H9 (cell line): ENCODE measurements around the gene GLRX3. TPM values are rescaled to one million over a fixed set of nuclear protein-coding genes. Genes with fewer than 3 reads are reported as not detected.

Source experiments
- DNase-seq: peaks from one replicate; pipeline ENCODE4 v3.0.0-alpha.2; 2017
- H2AFZ ChIP-seq: one replicate; pipeline ENCODE4 v1.6.1; 2013; ENCODE audit warnings: mild to moderate bottlenecking, low read length, control low read depth, moderate library complexity
- H2AK5ac ChIP-seq: 2 replicates; pipeline ENCODE4 v1.6.1; 2013; ENCODE audit warnings: low read length, control low read depth, mixed read lengths; ENCODE audit not compliant: insufficient read length
- H2BK120ac ChIP-seq: one replicate; pipeline ENCODE4 v1.6.1; 2013; ENCODE audit warnings: low read depth, mild to moderate bottlenecking, low read length, control low read depth, inconsistent platforms; ENCODE audit not compliant: poor library complexity, severe bottlenecking
- H2BK12ac ChIP-seq: 2 replicates; pipeline ENCODE4 v1.6.1; 2013; ENCODE audit warnings: low read length, control low read depth, mixed read lengths, low read depth; ENCODE audit not compliant: insufficient read length
- H2BK15ac ChIP-seq: 2 replicates; pipeline ENCODE4 v1.6.1; 2013; ENCODE audit warnings: low read depth, low read length, control low read depth
- H2BK20ac ChIP-seq: one replicate; pipeline ENCODE4 v1.6.1; 2013; ENCODE audit warnings: low read depth, mild to moderate bottlenecking, low read length, control low read depth, inconsistent platforms; ENCODE audit not compliant: poor library complexity, severe bottlenecking
- H2BK5ac ChIP-seq: 2 replicates; pipeline ENCODE4 v1.6.1; 2013; ENCODE audit warnings: low read length, control low read depth, mixed read lengths; ENCODE audit not compliant: insufficient read length
- H3K14ac ChIP-seq: 2 replicates; pipeline ENCODE4 v1.6.1; 2013; ENCODE audit warnings: low read length, control low read depth; ENCODE audit not compliant: insufficient read depth
- H3K18ac ChIP-seq: 2 replicates; pipeline ENCODE4 v1.6.1; 2013; ENCODE audit warnings: low read depth, mild to moderate bottlenecking, mixed read lengths, low read length, control low read depth; ENCODE audit not compliant: insufficient read length
- H3K23ac ChIP-seq: 2 replicates; pipeline ENCODE4 v1.6.1; 2013; ENCODE audit warnings: low read length, control low read depth, mixed read lengths, low read depth; ENCODE audit not compliant: insufficient read length
- H3K23me2 ChIP-seq: 2 replicates; pipeline ENCODE4 v1.6.1; 2013; ENCODE audit warnings: low read depth, mild to moderate bottlenecking, mixed read lengths, low read length, control low read depth; ENCODE audit not compliant: insufficient read length, poor library complexity, severe bottlenecking
- H3K27ac ChIP-seq: 2 replicates; pipeline ENCODE4 v1.5.1; 2013; ENCODE audit warnings: low read length, control low read depth, mixed read lengths, low read depth; ENCODE audit not compliant: insufficient read length
- H3K27me3 ChIP-seq: 2 replicates; pipeline ENCODE4 v1.6.1; 2013; ENCODE audit warnings: low read length, control low read depth, inconsistent platforms; ENCODE audit not compliant: insufficient read depth
- H3K4ac ChIP-seq: 2 replicates; pipeline ENCODE4 v1.6.1; 2013; ENCODE audit warnings: low read depth, mild to moderate bottlenecking, control low read depth, inconsistent platforms, low read length, moderate library complexity
- H3K4me1 ChIP-seq: 2 replicates; pipeline ENCODE4 v1.6.1; 2013; ENCODE audit warnings: low read length, control low read depth, inconsistent platforms; ENCODE audit not compliant: insufficient read depth
- H3K4me2 ChIP-seq: 2 replicates; pipeline ENCODE4 v1.6.1; 2013; ENCODE audit warnings: low read length, control low read depth, mixed read lengths; ENCODE audit not compliant: insufficient read length, insufficient read depth
- H3K56ac ChIP-seq: 2 replicates; pipeline ENCODE4 v1.6.1; 2013; ENCODE audit warnings: low read depth, mild to moderate bottlenecking, mixed read lengths, low read length, control low read depth; ENCODE audit not compliant: insufficient read length
- H3K79me1 ChIP-seq: 2 replicates; pipeline ENCODE4 v1.6.1; 2013; ENCODE audit warnings: low read depth, mild to moderate bottlenecking, moderate library complexity, low read length, control low read depth, inconsistent platforms; ENCODE audit not compliant: insufficient read depth, poor library complexity, severe bottlenecking
- H3K79me2 ChIP-seq: 2 replicates; pipeline ENCODE4 v1.6.1; 2013; ENCODE audit warnings: low read length, control low read depth, inconsistent platforms; ENCODE audit not compliant: insufficient read depth
- H3K9ac ChIP-seq: 2 replicates; pipeline ENCODE4 v1.6.1; 2013; ENCODE audit warnings: low read length, control low read depth, mixed read lengths; ENCODE audit not compliant: insufficient read length; ENCODE audit errors: extremely low read depth
- H3K9me3 ChIP-seq: one replicate; pipeline ENCODE4 v1.6.1; 2013; ENCODE audit warnings: low read depth, low read length, inconsistent platforms; ENCODE audit not compliant: control insufficient read depth
- H3T11ph ChIP-seq: one replicate; pipeline ENCODE4 v1.6.1; 2013; ENCODE audit warnings: mild to moderate bottlenecking, low read length, control low read depth, inconsistent platforms
- H4K20me1 ChIP-seq: one replicate; pipeline ENCODE4 v1.6.1; 2013; ENCODE audit not compliant: control insufficient read depth, insufficient read length, insufficient read depth
- H4K5ac ChIP-seq: 2 replicates; pipeline ENCODE4 v1.6.1; 2013; ENCODE audit warnings: low read depth, mild to moderate bottlenecking, mixed read lengths, low read length, control low read depth; ENCODE audit not compliant: insufficient read length
- H4K8ac ChIP-seq: replicated peaks from 2 replicates; pipeline ENCODE4 v1.6.1; 2013; ENCODE audit warnings: low read length, control low read depth, mixed read lengths, low read depth; ENCODE audit not compliant: insufficient read length
- H4K91ac ChIP-seq: 2 replicates; pipeline ENCODE4 v1.6.1; 2013; ENCODE audit warnings: low read depth, mild to moderate bottlenecking, moderate library complexity, mixed read lengths, low read length, control low read depth; ENCODE audit not compliant: insufficient read length
- H3K27ac Mint-ChIP-seq, 3 experiments: 2 replicates in 2 of 3; 3 replicates in 1 of 3; pipeline ENCODE4 v1.8.0; 2020 to 2021; ENCODE audit warnings: mixed read lengths in 3 of 3, mild to moderate bottlenecking in 1 of 3, moderate library complexity in 1 of 3
- H3K27me3 Mint-ChIP-seq: 2 replicates; pipeline ENCODE4 v1.8.0; 2021; ENCODE audit warnings: low read depth, mild to moderate bottlenecking, moderate library complexity, mixed read lengths
- H3K36me3 Mint-ChIP-seq, 3 experiments: 2 replicates in 2 of 3; 3 replicates in 1 of 3; pipeline ENCODE4 v1.8.0; 2020 to 2021; ENCODE audit warnings: low read depth in 3 of 3, mixed read lengths in 3 of 3; ENCODE audit not compliant: insufficient read depth in 1 of 3
- H3K4me1 Mint-ChIP-seq, 2 experiments: 2 replicates each; pipeline ENCODE4 v1.8.0; 2020; ENCODE audit warnings: mixed read lengths in 2 of 2
- H3K4me3 Mint-ChIP-seq, 2 experiments: 2 replicates in 1 of 2; 3 replicates in 1 of 2; pipeline ENCODE4 v1.8.0; 2020 to 2021; ENCODE audit warnings: mild to moderate bottlenecking in 2 of 2, mixed read lengths in 2 of 2, moderate library complexity in 1 of 2
- H3K9me3 Mint-ChIP-seq, 2 experiments: 2 replicates in 1 of 2; 3 replicates in 1 of 2; pipeline ENCODE4 v1.8.0; 2020; ENCODE audit warnings: mild to moderate bottlenecking in 2 of 2, mixed read lengths in 2 of 2, moderate library complexity in 1 of 2
- WGBS: extraction: QIAGEN DNeasy Blood & Tissue Kit; methylation state at CpG from one replicate; pipeline ENCODE4 v1.1.7; 2013; ENCODE audit warnings: missing lambda C conversion rate, low lambda C conversion rate, mixed read lengths; ENCODE audit not compliant: insufficient read length; ENCODE audit errors: extremely low coverage; 5-methylcytosine and 5-hydroxymethylcytosine counted together
- total RNA-seq: library from RNA; stranded (reverse); gene quantifications from 2 replicates; pipeline ENCODE4 v1.2.1, GENCODE V29; 2021
- TF ChIP-seq, protein P1 (sequence below): fragments of 200-600 bp; sonication (generic); conservative IDR thresholded peaks from 3 replicates; pipeline ENCODE4 v1.8.0; 2021; ENCODE audit warnings: antibody characterized with exemption, mild to moderate bottlenecking

Gene GLRX3
- total RNA-seq, 1 experiment from 2014 or later: 139 TPM

GRCh38 chr10:130194194-130194990 is 58.2 kb downstream of the GLRX3 start:
- Histone ChIP-seq H3T11ph (no peak overlapping the region), H2BK5ac (no peak overlapping the region), H3K79me1 (no peaks in the 10 kb centered on the region), H2BK12ac (no peak overlapping the region), H2AK5ac (no peak overlapping the region), H3K79me2 (no peaks in the 10 kb centered on the region), H4K5ac (no peak overlapping the region), H4K20me1 (no peaks in the 10 kb centered on the region), H3K18ac (no peak overlapping the region), H3K4me2 (no peak overlapping the region), H3K27ac (no peak overlapping the region), H3K14ac (no peak overlapping the region), H2AFZ (no peak overlapping the region), H2BK15ac (no peak overlapping the region), H3K56ac (no peak overlapping the region), H3K4ac (no peak overlapping the region), H3K23ac (no peak overlapping the region), H3K4me1 (no peaks in the 10 kb centered on the region), H4K91ac (no peak overlapping the region), H2BK120ac (no peak overlapping the region), H3K9me3 (no peaks in the 10 kb centered on the region), H3K23me2 (peaks cover 6% of the 10 kb centered on the region), H3K27me3 (no peaks in the 10 kb centered on the region), H2BK20ac (no peak overlapping the region), H3K9ac (no peak overlapping the region), H4K8ac (no peak overlapping the region)
- Mint-ChIP-seq H3K4me1 (peaks cover 5 to 16% of the 10 kb centered on the region in 2 experiments), H3K4me3 (no peak overlapping the region), H3K27ac (peak overlapping the region in 2 of 3 experiments; percentile 57 to 83; a peak in 2 of 7 replicates), H3K27me3 (no peaks in the 10 kb centered on the region; the same call in none of the 2 replicates), H3K9me3 (peaks cover 0 to 3% of the 10 kb centered on the region in 2 experiments; a peak in 2 of 5 replicates), H3K36me3 (peaks cover 0 to 1% (median 1%) of the 10 kb centered on the region in 3 experiments; a peak in 3 of 7 replicates)
- WGBS: no CpG with 5 or more reads among the region's 21 CpGs
- TF ChIP-seq, protein P1, sequence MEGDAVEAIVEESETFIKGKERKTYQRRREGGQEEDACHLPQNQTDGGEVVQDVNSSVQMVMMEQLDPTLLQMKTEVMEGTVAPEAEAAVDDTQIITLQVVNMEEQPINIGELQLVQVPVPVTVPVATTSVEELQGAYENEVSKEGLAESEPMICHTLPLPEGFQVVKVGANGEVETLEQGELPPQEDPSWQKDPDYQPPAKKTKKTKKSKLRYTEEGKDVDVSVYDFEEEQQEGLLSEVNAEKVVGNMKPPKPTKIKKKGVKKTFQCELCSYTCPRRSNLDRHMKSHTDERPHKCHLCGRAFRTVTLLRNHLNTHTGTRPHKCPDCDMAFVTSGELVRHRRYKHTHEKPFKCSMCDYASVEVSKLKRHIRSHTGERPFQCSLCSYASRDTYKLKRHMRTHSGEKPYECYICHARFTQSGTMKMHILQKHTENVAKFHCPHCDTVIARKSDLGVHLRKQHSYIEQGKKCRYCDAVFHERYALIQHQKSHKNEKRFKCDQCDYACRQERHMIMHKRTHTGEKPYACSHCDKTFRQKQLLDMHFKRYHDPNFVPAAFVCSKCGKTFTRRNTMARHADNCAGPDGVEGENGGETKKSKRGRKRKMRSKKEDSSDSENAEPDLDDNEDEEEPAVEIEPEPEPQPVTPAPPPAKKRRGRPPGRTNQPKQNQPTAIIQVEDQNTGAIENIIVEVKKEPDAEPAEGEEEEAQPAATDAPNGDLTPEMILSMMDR: no peak
- DNase-seq: no peak
